Cardiac fibroblast (primary cell): ENCODE measurements around the gene VWC2.

Experiments used
- DNase-seq, 2 donors: peaks; one replicate each; pipeline versions ENCODE4 v3.0.0 to v3.0.0-alpha.2; 2010; ENCODE audit warnings: low read depth in 2 of 2
- H3K4me3 ChIP-seq, 2 donors: replicated peaks in 1 of 2; 1 replicate in 1 of 2; 2 replicates in 1 of 2; pipeline ENCODE4 v1.5.1; 2011; ENCODE audit warnings: low read depth in 2 of 2, low read length in 2 of 2, mild to moderate bottlenecking in 2 of 2, moderate library complexity in 1 of 2
- TF ChIP-seq, protein P1 (sequence below): IDR thresholded peaks from one replicate; pipeline ENCODE4 v1.5.1; 2011; ENCODE audit warnings: low read depth, mild to moderate bottlenecking, low read length, inconsistent platforms

The VWC2 gene

DNA sequence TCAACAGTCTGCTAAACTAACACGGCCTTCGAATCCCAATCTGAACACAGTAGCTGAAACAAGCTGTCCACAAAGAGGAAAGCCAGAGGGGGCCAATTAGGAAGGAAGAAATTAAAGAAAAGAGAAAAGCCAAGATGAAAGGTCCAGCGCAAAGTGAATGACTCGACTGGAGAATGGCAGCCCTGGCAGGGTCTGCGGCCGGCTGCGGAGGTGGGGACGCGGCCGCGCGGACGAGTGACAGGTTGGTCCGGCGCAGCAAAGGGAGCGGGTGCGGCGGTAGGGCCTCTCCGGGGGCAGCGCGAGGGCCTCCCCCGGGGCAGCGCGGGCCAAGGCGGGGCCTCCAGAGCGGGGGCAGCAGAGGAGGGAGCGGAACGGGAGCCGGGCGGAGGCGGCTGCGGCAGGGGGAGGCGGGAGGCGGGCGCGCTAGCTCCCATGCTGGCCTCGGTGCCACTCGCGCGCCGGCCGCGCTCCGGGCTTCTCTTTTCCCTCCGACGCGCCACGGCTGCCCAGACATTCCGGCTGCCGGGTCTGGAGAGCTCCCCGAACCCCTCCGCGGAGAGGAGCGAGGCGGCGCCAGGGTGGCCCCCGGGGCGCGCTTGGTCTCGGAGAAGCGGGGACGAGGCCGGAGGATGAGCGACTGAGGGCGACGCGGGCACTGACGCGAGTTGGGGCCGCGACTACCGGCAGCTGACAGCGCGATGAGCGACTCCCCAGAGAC is at the start of gene VWC2:
VWC2 (plus strand) TSS at position 421 of the 718 bp plus-strand sequence. CDS start 1,798 bp downstream, outside the sequence.
- TF ChIP-seq, protein P1, sequence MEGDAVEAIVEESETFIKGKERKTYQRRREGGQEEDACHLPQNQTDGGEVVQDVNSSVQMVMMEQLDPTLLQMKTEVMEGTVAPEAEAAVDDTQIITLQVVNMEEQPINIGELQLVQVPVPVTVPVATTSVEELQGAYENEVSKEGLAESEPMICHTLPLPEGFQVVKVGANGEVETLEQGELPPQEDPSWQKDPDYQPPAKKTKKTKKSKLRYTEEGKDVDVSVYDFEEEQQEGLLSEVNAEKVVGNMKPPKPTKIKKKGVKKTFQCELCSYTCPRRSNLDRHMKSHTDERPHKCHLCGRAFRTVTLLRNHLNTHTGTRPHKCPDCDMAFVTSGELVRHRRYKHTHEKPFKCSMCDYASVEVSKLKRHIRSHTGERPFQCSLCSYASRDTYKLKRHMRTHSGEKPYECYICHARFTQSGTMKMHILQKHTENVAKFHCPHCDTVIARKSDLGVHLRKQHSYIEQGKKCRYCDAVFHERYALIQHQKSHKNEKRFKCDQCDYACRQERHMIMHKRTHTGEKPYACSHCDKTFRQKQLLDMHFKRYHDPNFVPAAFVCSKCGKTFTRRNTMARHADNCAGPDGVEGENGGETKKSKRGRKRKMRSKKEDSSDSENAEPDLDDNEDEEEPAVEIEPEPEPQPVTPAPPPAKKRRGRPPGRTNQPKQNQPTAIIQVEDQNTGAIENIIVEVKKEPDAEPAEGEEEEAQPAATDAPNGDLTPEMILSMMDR, result no peak
- no peak within 1 kb of the TSS for H3K4me3 ChIP-seq
- DNase-seq, result no peak

DNA sequence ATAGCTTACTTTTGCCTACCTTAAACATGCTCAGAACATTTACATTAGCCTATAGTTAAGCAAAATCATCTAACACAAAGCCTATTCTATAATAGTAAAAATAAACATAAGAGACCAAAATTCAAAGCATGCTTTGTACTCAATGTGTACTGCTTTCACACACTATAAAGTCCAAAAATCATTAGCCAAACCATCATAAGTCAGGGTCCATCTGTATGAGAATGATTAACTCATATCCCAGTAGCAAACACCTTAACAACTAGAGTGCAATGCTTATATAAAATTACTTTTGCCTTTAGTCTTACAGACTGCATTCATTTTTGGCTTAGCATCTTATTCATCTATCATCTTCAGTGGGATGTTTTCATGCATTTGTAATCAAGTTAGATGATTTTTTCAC is 49.4 kb upstream of the VWC2 start:
- TF ChIP-seq, protein P1, result no peak
- no peak overlapping the region for H3K4me3 ChIP-seq
- no peak for DNase-seq

DNA sequence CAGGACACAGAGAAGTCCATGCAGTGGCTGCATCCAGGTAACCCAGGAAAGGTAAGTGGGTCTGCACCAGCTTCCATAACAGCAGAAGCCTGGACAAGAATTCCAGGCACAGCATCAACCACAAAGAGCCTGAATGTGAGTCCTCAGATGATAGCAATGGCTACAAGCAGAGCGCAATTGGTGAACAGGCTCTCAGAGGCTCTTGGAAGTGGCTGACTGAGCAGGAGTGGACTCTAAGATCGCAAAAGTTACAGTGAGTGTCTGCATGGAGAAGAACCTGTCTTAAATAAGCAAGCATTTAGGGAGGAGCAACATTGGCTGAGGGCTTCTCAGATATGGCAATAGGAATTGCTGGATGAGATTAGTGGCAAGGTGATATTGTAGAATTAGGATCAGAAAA is 41.6 kb upstream of the VWC2 start:
- TF ChIP-seq, protein P1, result no peak
- no peak for DNase-seq
- no peak overlapping the region for H3K4me3 ChIP-seq

DNA sequence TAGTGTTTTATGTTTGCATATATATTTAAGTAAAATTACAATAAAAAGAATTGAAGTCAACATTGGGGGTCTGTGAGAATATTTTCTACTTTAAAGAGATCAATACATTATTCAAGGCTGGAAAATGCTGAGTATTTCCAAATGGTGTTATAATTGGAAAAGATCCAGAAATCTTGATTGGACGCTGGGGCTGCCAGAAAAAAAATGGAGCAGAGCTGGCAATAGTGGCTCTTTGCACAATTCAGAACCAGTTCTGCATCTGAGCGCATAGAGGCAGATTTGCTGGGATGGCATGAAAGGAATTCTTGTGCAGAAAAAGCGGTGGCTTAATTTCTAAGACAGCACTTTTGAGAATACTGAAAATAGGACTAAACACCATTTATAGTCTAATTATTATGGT is 10.8 kb upstream of the VWC2 start:
- TF ChIP-seq, protein P1, result no peak
- DNase-seq, result no peak
- H3K4me3 ChIP-seq, result no peak overlapping the region

DNA sequence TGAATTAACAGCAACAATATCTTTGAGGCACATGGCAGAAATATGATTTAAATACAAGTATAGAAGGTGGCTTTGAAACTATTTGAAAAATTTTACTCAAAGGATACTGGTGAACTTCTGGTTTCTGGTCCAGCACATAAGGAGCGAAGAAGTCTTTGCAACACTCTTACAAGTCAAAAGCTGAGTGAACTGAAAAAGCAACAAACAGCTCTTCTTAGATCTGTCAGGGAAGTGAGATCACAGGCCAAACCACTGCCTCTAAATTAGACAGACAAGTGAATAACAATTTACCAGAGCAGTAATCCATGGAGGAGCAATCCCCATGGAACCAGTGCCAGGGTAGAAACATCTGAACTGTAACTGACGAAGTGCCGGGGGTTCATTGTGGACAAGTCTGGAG is 9.6 kb upstream of the VWC2 start:
- H3K4me3 ChIP-seq, result no peak overlapping the region
- TF ChIP-seq, protein P1, result no peak
- no peak for DNase-seq

DNA sequence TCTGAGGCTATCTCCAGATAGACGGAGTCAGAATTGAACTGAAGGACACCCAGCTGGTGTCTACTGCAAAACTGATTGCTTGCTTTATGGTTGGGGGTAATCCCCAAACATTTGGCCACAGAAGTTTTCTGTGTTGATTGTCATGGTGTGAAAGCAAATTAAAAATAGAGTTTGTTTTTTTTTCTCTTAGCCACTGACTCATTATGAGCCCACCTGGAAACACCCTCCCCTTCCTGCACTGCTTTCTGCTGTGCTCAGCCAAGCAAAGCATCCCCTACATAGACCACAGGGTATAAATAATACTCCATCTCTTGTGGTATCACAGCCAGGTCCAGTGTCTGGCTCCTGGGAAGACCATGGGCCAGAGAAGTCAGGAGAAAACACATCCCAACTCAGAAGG is 6.5 kb upstream of the VWC2 start:
- TF ChIP-seq, protein P1, result no peak
- no peak for DNase-seq
- H3K4me3 ChIP-seq, result no peak overlapping the region

DNA sequence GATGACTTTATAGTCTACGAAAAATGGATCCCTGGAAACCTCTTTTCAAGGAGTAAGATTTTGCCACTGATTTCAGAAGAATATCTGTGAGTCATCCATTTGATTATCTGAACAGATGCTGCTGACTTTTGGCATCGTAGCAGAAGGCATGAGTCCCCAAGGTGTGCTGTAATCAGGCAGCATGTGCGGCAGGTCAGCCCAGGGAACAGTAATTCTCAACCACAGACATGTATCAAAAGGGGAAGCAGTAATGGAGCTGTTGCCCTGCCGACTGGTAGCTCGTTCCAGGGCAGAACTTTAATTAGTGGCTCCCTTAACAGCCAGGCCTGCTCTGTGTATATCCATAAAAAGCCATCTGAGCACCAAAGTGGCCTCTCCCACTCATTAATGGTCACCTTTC is 5.7 kb upstream of the VWC2 start:
- TF ChIP-seq, protein P1, result no peak
- DNase-seq, result no peak
- H3K4me3 ChIP-seq, result no peak overlapping the region
